ENCODE results near the gene UBAC1.

DNA sequence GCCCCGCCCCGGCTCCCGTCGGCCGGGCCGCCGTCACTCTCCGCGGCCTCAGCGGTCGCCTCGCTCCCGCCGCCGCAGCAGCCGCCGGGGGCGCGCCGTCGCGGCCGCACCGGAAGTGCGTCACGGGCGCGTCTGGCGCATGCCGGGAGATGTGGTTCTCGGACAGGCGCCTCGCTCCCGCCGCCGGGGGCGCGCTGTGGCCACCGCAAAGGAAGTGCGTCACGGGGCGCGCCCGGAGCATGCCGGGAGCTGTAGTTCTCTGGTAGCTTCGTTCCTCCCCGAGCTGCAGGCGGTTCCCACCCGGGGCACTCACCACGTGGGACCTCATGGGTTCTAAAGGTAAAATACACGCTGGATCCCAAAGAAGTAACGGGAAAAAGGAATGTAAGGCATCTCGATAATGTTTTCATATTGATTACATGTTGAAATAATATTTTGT lies at the start of gene UBAC1:
- no peak for TF ChIP-seq POLR2AphosphoS5 (IDR thresholded peaks at IDR 0.05; ENCODE audit: low read depth, low read length)
- no peak for TF ChIP-seq TAF1 (IDR thresholded peaks at IDR 0.05; ENCODE audit: borderline replicate concordance, insufficient read depth, low read length)
- TF ChIP-seq FOXP2 (optimal IDR thresholded peaks at IDR 0.05; ENCODE audit: borderline replicate concordance, extremely low read depth, extremely low read length, insufficient read depth): no peak

All from PFSK-1 (cell line).